ENCODE measurements around the gene CUL9.

Gene CUL9

DNA sequence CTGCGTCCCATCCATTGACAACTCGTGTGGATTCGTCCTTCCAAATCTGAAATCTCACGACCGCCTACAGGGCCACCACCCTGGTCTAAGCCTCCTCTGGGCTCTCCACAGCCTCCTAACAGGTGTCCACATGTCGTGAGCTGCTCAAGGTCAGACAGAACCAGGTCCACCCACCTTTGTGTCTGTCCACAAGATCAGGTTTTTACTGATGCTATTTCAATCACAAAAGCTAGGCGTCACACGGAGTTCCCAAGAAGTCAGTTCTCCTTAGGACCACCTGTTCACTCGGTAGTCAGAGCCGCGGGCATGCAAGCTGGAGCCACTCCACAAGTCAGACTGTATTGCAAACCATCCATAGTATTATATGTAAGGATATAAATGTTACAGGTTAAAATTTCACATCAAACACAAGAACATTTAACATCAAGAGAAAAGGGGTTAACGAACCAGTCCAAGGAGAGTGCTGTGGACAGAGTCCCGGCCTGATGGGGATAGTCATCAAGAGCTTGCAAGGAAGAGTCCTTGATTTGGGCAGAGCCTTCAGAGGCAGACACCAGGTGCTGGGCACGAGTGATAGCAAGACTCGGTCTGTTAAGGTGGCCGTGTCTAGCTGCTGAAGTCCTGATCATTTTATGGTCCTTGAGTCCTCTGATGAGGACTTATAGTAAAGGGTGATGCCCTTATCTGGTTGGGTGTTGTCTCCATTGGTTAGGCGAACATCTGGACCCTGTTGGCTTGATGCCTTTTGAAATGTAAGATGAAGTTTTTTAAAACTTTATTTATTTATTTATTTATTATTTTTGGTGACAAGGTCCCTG lies 48.0 kb downstream of the CUL9 start:
- DNase-seq (ENCODE audit: low spot score), result no peak

DNA sequence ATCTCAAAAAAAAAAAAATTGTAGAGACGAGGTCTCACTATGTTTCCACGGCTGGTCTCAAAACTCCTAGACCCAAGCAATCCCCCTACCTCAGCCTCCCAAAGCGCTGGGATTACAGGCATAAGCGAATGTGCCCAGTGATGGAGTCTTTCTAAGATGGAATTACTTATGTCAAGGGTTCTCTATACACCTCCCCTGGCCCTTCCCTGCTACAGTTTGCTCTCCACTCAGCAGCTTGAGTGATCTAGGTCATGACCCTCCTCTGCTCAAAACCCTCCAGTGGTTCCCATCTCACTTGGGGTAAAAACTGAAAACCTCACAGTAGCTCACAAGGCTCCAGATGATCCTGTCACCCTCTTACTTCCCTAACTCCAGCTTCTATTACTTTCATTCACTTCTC lies 49.1 kb downstream of the CUL9 start:
- DNase-seq (ENCODE audit: low spot score), result no peak

DNA sequence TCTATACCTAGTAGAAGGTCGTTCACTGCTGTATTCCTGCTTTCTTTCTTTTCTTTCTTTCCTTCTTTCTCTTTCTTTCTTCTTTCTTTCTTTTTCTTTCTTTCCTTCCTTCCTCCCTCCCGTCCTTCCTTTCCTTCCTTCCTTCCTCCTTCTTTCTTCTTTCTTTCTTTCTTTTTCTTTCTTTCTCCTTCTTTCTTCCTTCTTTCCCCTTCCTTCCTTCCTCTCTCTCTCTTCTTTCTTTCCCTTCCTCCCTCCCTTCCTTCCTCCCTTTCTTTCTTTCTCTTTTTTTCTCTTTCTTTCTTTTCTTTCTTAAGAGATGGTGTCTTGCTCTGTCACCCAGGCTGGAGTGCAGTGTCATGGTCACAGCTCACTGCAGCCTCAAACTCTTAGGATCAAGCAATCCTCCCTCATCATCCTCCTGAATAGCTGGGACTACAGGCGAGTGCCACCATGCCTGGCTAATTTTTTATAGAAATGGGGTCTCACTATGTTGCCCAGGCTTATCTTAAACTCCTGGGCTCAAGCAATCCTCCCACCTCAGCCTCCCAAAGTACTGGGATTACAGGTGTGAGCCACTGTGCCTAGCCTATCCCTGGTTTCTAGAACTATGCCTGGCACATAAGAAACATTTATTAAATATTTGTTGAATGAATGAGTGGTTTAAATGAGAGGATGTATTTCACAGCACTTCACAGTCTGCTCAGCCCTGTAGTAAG lies 49.9 kb downstream of the CUL9 start:
- DNase-seq (ENCODE audit: low spot score), result no peak

DNA sequence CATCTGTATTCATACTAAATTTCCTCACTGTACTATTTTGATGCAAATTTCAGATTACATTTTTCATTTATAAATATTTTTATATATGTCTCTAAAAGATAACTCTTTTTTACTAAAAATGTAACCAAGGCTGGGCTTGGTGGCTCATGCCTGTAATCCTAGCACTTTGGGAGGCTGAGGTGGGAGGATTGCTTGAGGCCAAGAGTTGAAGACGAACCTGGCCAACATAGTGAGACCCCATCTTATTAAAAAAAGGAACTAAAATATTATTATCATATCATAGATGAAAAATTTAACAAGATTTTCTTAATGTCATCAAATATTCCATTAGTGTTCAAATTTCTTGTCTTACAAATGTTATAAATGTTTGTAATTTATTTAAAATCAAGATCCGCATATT lies 53.8 kb downstream of the CUL9 start:
- no peak for DNase-seq (ENCODE audit: low spot score)

DNA sequence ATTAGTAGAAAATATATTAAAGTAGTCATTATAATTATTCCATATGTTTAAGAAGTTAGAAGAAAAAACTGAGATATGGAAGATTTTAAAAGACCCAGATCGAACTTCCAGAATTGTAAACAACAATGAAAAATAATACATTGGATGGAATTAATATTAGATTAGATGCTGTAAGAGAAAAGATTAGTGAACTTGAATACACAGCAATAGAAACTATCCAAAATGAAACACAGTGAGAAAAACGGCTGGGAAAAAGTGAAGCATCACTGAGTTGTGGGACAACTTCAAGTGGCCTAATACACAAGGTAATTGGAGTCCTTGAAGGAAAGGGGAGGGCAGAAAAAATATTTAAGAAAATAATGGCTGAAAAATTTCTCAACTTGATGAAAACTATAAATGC lies 57.1 kb downstream of the CUL9 start:
- DNase-seq (ENCODE audit: low spot score), result no peak

DNA sequence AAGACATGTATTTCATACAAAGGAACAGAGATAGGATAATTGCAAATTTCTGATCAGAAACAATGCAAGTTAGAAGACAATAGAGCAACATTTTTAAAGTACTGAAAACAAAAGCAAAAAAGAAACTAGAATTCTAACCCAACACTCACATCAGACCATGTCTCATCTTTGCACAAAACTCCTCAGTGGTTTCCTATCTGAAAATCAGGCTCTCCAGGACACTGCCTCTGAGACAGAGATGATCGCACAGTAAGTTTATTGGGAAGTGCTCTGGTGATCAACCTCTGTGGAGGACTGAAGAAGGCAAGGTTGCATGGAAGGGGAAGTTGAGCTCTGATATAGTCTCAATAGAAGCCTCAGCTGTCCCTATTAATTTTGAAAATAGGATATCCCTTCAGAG lies 59.0 kb downstream of the CUL9 start:
- no peak for DNase-seq (ENCODE audit: low spot score)

DNA sequence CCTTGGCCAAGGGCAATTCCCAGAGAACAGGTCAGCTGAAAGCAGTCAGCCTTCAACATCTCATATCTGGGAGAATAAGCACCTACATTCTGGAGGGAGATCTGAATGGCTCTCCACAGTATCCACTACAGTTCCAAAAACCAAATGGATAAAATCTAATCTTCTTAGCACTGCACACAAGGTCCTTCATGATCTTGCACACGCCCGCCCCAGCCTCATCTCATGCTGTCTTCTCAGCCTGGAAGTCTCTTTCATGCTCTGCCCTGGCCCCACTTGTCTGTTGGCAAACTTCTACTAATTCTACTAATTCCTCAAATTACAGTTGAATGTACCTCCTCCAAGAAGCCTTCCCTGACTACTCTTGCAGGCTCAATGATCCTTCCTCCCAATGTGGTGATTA lies 59.5 kb downstream of the CUL9 start:
- DNase-seq (ENCODE audit: low spot score), result no peak

DNA sequence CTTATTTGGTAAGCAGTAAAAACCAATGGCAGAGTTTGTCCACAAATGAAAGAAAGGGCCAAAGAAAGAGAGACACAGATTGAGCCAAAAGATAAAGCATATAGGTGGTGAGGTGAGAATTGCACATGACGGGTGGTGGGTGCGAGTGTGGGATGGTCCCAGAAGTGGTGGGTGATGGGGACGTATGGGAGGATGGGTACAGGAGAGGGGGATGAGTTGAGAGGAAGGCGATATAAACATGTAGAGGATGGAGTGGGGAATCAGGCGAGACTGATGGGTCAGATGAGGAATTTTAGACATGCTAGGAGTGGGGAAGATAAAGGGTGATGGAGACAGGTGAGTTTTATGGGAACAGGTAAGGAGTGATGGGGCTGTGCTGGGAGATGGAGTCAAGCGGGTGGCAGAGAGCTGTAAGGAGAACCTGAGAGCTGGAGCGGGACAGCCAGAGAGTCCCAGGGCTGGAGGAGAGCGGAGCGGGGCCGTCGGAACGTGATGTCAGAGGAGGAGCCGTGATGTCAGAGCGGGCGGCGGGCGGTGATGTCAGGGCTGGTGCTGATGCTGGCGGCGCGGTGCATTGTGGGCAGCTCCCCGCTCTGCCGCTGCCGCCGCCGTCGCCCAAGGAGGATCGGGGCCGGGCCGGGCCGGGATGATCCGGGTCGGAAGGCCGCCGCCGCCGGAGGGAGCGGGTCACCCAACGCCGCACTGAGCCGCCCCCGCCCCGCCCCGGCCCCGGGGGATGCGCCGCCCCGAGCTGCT lies 61.1 kb downstream of the CUL9 start, which contains the start of gene TTBK1:
Gene TTBK1, plus strand, starts transcription at position 574 of the 756 bp plus-strand sequence. CDS start 3,180 bp downstream, outside the sequence.
- DNase-seq (ENCODE audit: low spot score), result no peak

DNA sequence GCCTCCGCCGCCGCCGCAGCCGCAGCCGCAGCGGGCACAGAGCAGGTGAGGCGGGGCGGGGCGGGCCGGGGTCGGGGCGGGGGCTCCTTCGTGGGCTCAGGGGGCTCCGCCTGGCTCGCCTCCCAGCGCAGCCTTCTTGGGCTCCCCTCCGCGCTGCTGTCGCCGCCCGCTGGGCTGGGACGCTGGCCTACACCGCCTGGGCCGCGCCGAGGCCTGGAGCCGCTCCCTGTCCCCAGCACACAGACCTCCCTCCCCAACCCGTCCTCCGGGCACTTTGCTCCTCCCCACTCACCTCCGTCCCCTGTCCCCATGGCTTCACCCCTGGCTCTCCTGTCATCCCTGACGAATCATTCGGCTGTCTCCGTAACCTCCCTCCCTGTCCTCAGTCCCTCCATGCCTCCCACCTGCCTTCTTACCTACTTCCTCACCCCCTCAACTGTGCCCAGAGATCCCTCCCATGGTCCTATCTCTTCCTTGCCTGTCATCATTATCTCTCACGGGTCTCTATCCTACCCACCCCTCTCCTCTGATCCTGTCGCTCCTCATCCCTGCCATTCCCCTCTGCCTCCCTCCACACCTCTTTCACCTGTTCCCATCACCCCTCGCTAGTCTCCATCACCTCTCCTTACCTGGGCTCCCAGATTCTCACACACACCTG lies 61.8 kb downstream of the CUL9 start:
- DNase-seq (ENCODE audit: low spot score), result no peak

DNA sequence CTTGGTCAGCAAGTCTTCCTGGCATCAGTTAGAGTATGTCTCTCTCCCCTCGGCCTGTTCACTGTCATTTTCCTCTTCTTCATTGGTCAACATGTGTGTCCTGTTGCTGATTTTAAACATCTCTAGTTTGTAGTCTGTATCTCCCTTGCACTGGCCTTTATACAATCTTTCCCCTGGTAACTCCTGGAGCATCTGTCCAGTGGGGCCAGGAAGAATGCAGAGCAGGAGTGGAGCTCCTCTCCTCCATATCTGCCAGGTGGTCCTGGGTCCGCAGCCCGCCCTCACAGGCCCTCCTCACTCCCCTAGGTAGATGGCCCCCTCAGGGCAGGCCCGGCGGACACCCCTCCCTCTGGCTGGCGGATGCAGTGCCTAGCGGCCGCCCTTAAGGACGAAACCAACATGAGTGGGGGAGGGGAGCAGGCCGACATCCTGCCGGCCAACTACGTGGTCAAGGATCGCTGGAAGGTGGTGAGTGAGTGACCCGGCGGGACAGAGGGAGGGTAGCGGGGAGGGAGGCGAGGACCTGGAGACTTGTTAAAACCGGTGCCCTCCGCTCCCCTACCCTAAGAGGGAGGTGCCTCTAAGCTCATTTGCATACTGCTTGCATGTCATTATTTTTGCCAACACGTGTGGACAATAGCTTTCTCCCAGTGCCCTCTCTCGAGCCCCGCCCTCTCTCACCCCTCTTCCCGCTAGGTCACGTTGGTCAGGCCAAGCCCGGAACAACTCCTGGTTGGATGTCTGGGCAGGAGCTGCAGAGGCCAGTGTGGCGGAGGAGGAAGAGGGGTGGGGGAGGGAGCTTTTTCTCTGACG lies 64.5 kb downstream of the CUL9 start:
- DNase-seq (ENCODE audit: low spot score), result no peak

DNA sequence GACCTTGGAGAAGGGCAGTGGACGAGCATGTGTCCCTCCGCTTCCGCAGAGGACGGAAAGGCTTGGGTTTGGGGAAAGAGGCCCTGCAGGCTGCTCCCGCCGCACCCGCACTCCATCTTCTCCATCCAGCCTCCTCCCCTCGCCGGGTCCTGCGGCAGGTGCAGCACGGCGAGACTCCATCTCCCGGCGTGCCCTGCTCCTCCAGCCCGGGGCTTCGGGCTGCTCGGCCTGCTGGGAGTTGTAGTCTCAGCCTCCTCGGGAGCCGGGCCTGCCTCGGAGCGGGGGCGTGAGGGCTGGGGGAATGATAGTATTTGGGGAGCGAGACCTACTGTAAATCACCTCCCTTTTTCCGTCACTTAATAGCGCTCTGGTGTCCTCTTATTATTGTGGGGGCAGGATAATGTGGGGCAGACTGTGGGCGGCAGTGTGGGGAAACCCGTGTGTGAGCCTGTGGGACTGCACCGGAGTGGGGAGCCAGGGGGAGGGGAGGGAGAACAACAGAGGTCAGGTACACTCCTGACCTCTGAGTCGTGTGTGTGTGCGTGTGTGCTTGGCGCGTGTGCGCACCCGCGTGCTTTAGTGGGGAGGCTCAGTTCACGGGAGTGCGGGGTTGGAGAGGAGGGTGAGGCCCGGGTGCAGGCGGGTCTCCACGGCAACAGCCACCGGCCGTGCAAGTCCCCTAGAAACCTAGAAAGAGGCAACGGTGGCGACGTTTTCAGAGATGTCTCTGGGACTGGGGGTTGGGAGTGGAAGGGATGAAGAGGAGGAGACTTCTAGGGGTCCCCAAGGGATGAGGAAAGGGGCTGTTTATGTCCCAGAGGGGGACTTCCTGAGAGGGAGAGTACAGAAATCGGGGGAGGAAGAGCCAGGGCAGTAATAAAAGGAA lies 65.4 kb downstream of the CUL9 start:
- peak; percentile 88 for DNase-seq (ENCODE audit: low spot score)

DNA sequence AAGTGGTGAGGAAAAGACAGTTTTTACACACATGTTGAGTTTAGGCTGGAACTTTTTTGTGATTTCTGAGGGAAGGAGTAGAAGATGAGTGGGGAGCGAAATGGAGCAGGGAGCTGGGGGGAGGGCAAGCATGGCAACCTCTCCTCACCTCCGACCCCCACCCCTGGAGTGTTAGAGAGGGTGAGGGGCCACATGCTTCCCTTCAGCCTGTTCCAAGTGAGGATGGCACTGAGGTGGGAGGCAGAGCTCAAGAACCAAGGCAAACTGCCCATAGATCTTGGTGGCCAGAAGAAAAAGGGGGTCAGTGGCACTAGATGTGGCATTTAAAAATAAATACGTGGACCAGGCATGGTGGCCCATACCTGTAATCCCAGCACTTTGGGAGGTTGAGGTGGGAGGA lies 66.1 kb downstream of the CUL9 start:
- no peak for DNase-seq (ENCODE audit: low spot score)

DNA sequence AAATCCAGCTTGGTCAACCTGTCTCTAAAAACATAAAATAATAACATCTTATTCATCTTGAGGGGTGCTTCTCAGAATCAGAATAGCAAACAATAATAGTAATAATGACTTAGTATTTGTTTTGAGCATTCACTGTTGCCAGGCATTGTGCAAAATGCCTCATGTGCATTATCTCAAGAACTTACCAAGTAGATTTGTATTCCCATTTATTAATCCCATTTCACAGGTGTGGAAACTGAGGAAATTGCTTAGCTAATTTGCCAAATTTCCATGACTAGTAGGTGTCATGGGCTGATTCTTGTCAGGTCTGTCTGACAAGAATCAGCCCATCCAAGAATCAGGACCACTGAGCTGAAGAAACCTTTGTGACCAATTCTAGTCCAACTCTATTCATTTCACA lies 66.8 kb downstream of the CUL9 start:
- DNase-seq (ENCODE audit: low spot score), result no peak

DNA sequence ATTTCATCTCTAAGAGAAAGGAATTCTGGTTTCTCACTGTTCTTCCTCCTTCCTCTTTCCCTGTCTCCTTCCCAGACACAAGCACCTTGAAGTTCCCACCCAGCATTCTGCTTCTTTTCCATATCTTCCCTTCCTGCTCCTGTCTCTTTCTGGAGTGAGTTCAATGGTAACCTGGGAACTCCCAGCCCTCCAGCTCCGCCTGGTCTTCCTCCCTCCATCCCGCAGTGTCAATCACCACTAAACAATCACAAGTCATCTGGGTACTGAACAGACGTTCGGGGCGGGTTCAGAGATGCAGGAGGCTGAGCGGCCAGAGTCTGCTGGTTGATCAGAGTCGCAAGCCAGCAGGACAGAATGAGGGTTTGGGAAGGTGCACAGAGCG lies 69.0 kb downstream of the CUL9 start:
- DNase-seq (ENCODE audit: low spot score), result no peak

DNA sequence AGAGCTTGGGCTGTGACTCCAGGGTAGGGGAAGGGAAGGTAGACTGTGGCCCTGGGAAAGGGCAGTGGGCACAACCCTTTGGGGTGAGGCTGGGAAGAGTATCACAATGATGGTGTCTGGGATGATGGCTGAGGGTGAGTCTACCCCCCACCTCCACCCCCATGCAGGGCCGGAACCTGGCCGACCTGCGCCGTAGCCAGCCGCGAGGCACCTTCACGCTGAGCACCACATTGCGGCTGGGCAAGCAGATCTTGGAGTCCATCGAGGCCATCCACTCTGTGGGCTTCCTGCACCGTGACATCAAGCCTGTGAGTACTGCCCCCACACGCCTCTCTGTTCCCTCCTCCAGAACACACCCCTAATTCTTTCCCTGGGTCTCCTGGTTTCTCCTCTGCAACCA lies 71.4 kb downstream of the CUL9 start:
- DNase-seq (ENCODE audit: low spot score), result no peak

DNA sequence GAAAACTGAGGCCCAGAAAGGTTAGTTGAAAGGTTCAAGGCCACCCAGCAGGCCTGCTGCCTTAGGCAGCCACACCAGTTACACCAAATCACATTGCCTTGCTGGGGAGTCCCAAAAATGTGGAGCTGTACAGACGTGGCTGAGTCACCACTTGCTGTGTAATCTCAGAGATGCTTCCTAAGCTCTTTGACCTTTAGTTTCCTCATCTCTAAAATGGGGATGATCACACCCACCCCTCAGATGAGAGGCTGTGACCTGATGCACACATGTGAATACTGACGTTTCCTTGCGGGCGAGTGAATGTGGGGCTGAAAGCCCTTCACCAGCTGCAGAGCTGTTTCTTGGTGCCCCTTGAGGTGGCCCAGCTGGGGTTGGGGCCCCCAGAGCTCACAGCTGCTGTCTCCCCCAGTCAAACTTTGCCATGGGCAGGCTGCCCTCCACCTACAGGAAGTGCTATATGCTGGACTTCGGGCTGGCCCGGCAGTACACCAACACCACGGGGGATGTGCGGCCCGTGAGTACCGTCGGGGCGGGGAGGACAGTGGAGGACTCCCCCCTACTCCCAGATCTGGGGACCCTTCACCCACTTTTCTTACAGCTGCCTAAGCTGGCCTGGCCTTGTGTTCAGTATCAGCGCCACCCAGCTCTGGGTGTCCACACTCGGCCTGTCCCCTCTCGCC lies 72.3 kb downstream of the CUL9 start:
- DNase-seq (ENCODE audit: low spot score), result no peak

DNA sequence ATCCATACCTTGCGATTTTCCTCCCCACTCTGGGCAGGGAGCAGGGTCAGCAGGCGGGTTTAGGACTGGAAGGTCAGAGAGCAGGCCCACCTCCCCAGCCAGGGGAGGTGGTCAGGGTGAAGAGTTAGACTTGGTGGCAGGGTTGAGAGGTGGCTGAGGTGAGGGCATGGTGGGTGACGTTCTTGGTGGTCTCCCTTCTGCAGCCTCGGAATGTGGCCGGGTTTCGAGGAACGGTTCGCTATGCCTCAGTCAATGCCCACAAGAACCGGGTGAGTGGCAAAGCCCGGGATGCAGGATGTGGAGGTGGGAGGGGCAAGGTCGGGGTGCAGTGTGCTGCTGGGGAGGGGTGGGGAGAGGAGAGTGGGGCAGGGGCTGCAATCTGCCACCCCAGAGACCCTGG lies 72.8 kb downstream of the CUL9 start:
- DNase-seq (ENCODE audit: low spot score), result no peak

DNA sequence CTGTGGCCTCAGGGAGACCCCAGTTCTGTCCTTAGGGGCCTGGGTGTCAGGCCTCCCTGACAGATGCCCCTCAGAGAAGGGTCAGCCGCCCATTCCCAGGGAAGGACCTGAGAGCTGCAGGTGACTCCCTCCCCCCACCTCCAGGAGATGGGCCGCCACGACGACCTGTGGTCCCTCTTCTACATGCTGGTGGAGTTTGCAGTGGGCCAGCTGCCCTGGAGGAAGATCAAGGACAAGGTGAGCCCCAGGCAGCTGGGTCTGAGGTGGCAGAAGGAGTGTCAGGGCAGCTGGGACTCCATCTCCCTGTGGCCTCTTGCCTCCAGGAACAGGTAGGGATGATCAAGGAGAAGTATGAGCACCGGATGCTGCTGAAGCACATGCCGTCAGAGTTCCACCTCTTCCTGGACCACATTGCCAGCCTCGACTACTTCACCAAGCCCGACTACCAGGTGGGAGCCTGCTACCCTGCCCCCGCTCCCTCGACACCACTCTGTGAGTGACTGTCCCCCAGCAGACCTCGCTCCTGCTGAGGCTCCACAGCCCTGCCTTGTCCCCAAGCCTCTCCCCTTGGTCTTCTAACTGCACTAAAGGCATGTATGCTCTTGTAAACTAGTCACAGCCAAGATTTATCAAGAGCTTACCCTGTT lies 73.5 kb downstream of the CUL9 start:
- DNase-seq (ENCODE audit: low spot score), result no peak

DNA sequence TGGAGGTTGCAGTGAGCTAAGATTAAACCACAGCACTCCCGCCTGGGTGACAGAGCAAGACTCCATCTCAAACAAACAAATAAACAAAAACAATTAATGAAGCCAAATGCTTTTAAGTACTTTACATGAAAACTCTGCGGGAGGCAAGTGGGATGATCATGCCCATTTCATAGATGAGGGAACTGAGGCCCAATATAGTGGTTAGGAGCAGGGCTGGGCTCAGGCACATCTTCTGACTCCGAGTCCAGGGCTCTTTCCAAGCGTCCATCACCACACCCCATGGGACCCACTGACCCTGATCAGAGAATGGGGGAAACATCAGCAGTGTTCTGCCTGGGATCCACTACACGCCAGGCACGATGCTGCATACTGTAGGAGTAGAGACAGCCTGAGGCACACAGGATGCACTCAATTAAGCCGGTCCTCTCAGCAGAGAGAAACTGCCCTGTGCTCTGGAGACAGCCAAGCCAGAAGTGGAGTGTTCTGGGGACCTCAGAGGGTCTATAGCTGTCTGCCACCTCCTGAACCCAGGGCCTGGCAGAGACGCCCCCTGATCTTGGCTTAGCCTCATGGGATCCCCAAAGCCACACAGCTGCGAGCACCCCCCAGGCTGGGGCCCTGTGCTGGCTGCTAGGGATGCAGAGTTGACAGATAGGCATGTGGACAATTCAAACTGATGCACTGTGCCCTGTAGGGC lies 74.8 kb downstream of the CUL9 start:
- DNase-seq (ENCODE audit: low spot score), result no peak
